ENCODE measurements around the gene SUPT3H. TPM values are rescaled to one million over a fixed set of nuclear protein-coding genes. Genes with fewer than 3 reads are reported as not detected.

SUPT3H gene
- total RNA-seq, 1 donor from 2014 or later: 9.9 TPM

- Histone ChIP-seq H3K27me3 (ENCODE audit: control insufficient read depth in 3 of 3, insufficient read depth in 3 of 3, low read length in 3 of 3) (no peaks in the 10 kb centered on the region), H3K9me3 (ENCODE audit: control insufficient read depth in 3 of 3, low read length in 3 of 3) (peaks cover 0 to 6% (median 2%) of the 10 kb centered on the region in 3 donors), H3K9ac (ENCODE audit: low read depth in 1 of 3, low read length in 3 of 3) (no peak overlapping the region), H3K4me1 (ENCODE audit: control insufficient read depth in 3 of 3, insufficient read depth in 3 of 3, low read length in 3 of 3) (no peaks in the 10 kb centered on the region), H3K36me3 (ENCODE audit: control insufficient read depth in 3 of 3, insufficient read depth in 3 of 3, low read length in 3 of 3) (no peaks in the 10 kb centered on the region), H3K27ac (ENCODE audit: low read depth, low read length) (no peak overlapping the region), H3K4me3 (ENCODE audit: low read length in 3 of 3) (no peak overlapping the region)
Measured at GRCh38 chr6:44943541-44943940, 434.2 kb downstream of the SUPT3H start.

GRCh38 chr6:44942798-44943197 lies 434.9 kb downstream of the SUPT3H start:
- Histone ChIP-seq H3K9ac (ENCODE audit: low read depth in 1 of 3, low read length in 3 of 3) (no peak overlapping the region), H3K27me3 (ENCODE audit: control insufficient read depth in 3 of 3, insufficient read depth in 3 of 3, low read length in 3 of 3) (no peaks in the 10 kb centered on the region), H3K36me3 (ENCODE audit: control insufficient read depth in 3 of 3, insufficient read depth in 3 of 3, low read length in 3 of 3) (no peaks in the 10 kb centered on the region), H3K4me3 (ENCODE audit: low read length in 3 of 3) (no peak overlapping the region), H3K27ac (ENCODE audit: low read depth, low read length) (no peak overlapping the region), H3K4me1 (ENCODE audit: control insufficient read depth in 3 of 3, insufficient read depth in 3 of 3, low read length in 3 of 3) (no peaks in the 10 kb centered on the region), H3K9me3 (ENCODE audit: control insufficient read depth in 3 of 3, low read length in 3 of 3) (peaks cover 0 to 6% (median 2%) of the 10 kb centered on the region in 3 donors)

- no peak overlapping the region for H3K27ac ChIP-seq (ENCODE audit: low read depth, low read length)
- H3K9me3 ChIP-seq (ENCODE audit: control insufficient read depth in 3 of 3, low read length in 3 of 3): peaks cover 0 to 6% (median 2%) of the 10 kb centered on the region in 3 donors
- no peak overlapping the region for H3K4me3 ChIP-seq (ENCODE audit: low read length in 3 of 3)
- no peak overlapping the region for H3K9ac ChIP-seq (ENCODE audit: low read depth in 1 of 3, low read length in 3 of 3)
- H3K4me1 ChIP-seq (ENCODE audit: control insufficient read depth in 3 of 3, insufficient read depth in 3 of 3, low read length in 3 of 3): no peaks in the 10 kb centered on the region
- H3K27me3 ChIP-seq (ENCODE audit: control insufficient read depth in 3 of 3, insufficient read depth in 3 of 3, low read length in 3 of 3): no peaks in the 10 kb centered on the region
- no peaks in the 10 kb centered on the region for H3K36me3 ChIP-seq (ENCODE audit: control insufficient read depth in 3 of 3, insufficient read depth in 3 of 3, low read length in 3 of 3)
Measured at GRCh38 chr6:44942201-44942600, 435.5 kb downstream of the SUPT3H start.

GRCh38 chr6:44940367-44940766 lies 437.4 kb downstream of the SUPT3H start:
- no peaks in the 10 kb centered on the region for H3K36me3 ChIP-seq (ENCODE audit: control insufficient read depth in 3 of 3, insufficient read depth in 3 of 3, low read length in 3 of 3)
- no peak overlapping the region for H3K9ac ChIP-seq (ENCODE audit: low read depth in 1 of 3, low read length in 3 of 3)
- H3K9me3 ChIP-seq (ENCODE audit: control insufficient read depth in 3 of 3, low read length in 3 of 3): no peaks in the 10 kb centered on the region
- H3K4me1 ChIP-seq (ENCODE audit: control insufficient read depth in 3 of 3, insufficient read depth in 3 of 3, low read length in 3 of 3): no peaks in the 10 kb centered on the region
- no peaks in the 10 kb centered on the region for H3K27me3 ChIP-seq (ENCODE audit: control insufficient read depth in 3 of 3, insufficient read depth in 3 of 3, low read length in 3 of 3)
- no peak overlapping the region for H3K27ac ChIP-seq (ENCODE audit: low read depth, low read length)
- no peak overlapping the region for H3K4me3 ChIP-seq (ENCODE audit: low read length in 3 of 3)

GRCh38 chr6:44935693-44936300 lies 441.9 kb downstream of the SUPT3H start:
- no peaks in the 10 kb centered on the region for H3K27me3 ChIP-seq (ENCODE audit: control insufficient read depth in 3 of 3, insufficient read depth in 3 of 3, low read length in 3 of 3)
- H3K36me3 ChIP-seq (ENCODE audit: control insufficient read depth in 3 of 3, insufficient read depth in 3 of 3, low read length in 3 of 3): no peaks in the 10 kb centered on the region
- H3K4me3 ChIP-seq (ENCODE audit: low read length in 3 of 3): no peak overlapping the region

GRCh38 chr6:44933108-44933507 lies 444.6 kb downstream of the SUPT3H start:
- H3K9ac ChIP-seq (ENCODE audit: low read depth in 1 of 3, low read length in 3 of 3): no peak overlapping the region
- H3K27me3 ChIP-seq (ENCODE audit: control insufficient read depth in 3 of 3, insufficient read depth in 3 of 3, low read length in 3 of 3): no peaks in the 10 kb centered on the region
- no peak overlapping the region for H3K27ac ChIP-seq (ENCODE audit: low read depth, low read length)
- H3K9me3 ChIP-seq (ENCODE audit: control insufficient read depth in 3 of 3, low read length in 3 of 3): no peaks in the 10 kb centered on the region
- no peaks in the 10 kb centered on the region for H3K4me1 ChIP-seq (ENCODE audit: control insufficient read depth in 3 of 3, insufficient read depth in 3 of 3, low read length in 3 of 3)
- H3K36me3 ChIP-seq (ENCODE audit: control insufficient read depth in 3 of 3, insufficient read depth in 3 of 3, low read length in 3 of 3): no peaks in the 10 kb centered on the region
- H3K4me3 ChIP-seq (ENCODE audit: low read length in 3 of 3): no peak overlapping the region

More at GRCh38 chr6:44935693-44936300, 441.9 kb downstream of the SUPT3H start:
- no peaks in the 10 kb centered on the region for H3K9me3 ChIP-seq (ENCODE audit: control insufficient read depth in 3 of 3, low read length in 3 of 3)
- H3K4me1 ChIP-seq (ENCODE audit: control insufficient read depth in 3 of 3, insufficient read depth in 3 of 3, low read length in 3 of 3): no peaks in the 10 kb centered on the region
- H3K27ac ChIP-seq (ENCODE audit: low read depth, low read length): no peak overlapping the region
- no peak overlapping the region for H3K9ac ChIP-seq (ENCODE audit: low read depth in 1 of 3, low read length in 3 of 3)

GRCh38 chr6:44932651-44933091 lies 445.1 kb downstream of the SUPT3H start:
- no peak overlapping the region for H3K27ac ChIP-seq (ENCODE audit: low read depth, low read length)
- H3K4me3 ChIP-seq (ENCODE audit: low read length in 3 of 3): no peak overlapping the region
- no peaks in the 10 kb centered on the region for H3K27me3 ChIP-seq (ENCODE audit: control insufficient read depth in 3 of 3, insufficient read depth in 3 of 3, low read length in 3 of 3)
- no peaks in the 10 kb centered on the region for H3K36me3 ChIP-seq (ENCODE audit: control insufficient read depth in 3 of 3, insufficient read depth in 3 of 3, low read length in 3 of 3)
- H3K4me1 ChIP-seq (ENCODE audit: control insufficient read depth in 3 of 3, insufficient read depth in 3 of 3, low read length in 3 of 3): no peaks in the 10 kb centered on the region
- no peak overlapping the region for H3K9ac ChIP-seq (ENCODE audit: low read depth in 1 of 3, low read length in 3 of 3)
- H3K9me3 ChIP-seq (ENCODE audit: control insufficient read depth in 3 of 3, low read length in 3 of 3): no peaks in the 10 kb centered on the region

- H3K27ac ChIP-seq (ENCODE audit: low read depth, low read length): no peak overlapping the region
- no peak overlapping the region for H3K4me3 ChIP-seq (ENCODE audit: low read length in 3 of 3)
- no peaks in the 10 kb centered on the region for H3K36me3 ChIP-seq (ENCODE audit: control insufficient read depth in 3 of 3, insufficient read depth in 3 of 3, low read length in 3 of 3)
- no peaks in the 10 kb centered on the region for H3K27me3 ChIP-seq (ENCODE audit: control insufficient read depth in 3 of 3, insufficient read depth in 3 of 3, low read length in 3 of 3)
- H3K9me3 ChIP-seq (ENCODE audit: control insufficient read depth in 3 of 3, low read length in 3 of 3): no peaks in the 10 kb centered on the region
- no peaks in the 10 kb centered on the region for H3K4me1 ChIP-seq (ENCODE audit: control insufficient read depth in 3 of 3, insufficient read depth in 3 of 3, low read length in 3 of 3)
- H3K9ac ChIP-seq (ENCODE audit: low read depth in 1 of 3, low read length in 3 of 3): no peak overlapping the region
Measured at GRCh38 chr6:44931385-44931784, 446.3 kb downstream of the SUPT3H start.

- no peak overlapping the region for H3K9ac ChIP-seq (ENCODE audit: low read depth in 1 of 3, low read length in 3 of 3)
- no peak overlapping the region for H3K27ac ChIP-seq (ENCODE audit: low read depth, low read length)
- H3K4me1 ChIP-seq (ENCODE audit: control insufficient read depth in 3 of 3, insufficient read depth in 3 of 3, low read length in 3 of 3): no peaks in the 10 kb centered on the region
- H3K4me3 ChIP-seq (ENCODE audit: low read length in 3 of 3): no peak overlapping the region
- H3K9me3 ChIP-seq (ENCODE audit: control insufficient read depth in 3 of 3, low read length in 3 of 3): no peaks in the 10 kb centered on the region
- no peaks in the 10 kb centered on the region for H3K36me3 ChIP-seq (ENCODE audit: control insufficient read depth in 3 of 3, insufficient read depth in 3 of 3, low read length in 3 of 3)
- H3K27me3 ChIP-seq (ENCODE audit: control insufficient read depth in 3 of 3, insufficient read depth in 3 of 3, low read length in 3 of 3): no peaks in the 10 kb centered on the region
Measured at GRCh38 chr6:44926556-44926955, 451.2 kb downstream of the SUPT3H start.

GRCh38 chr6:44925100-44925739 lies 452.5 kb downstream of the SUPT3H start:
- Histone ChIP-seq H3K4me1 (ENCODE audit: control insufficient read depth in 3 of 3, insufficient read depth in 3 of 3, low read length in 3 of 3) (no peaks in the 10 kb centered on the region), H3K4me3 (ENCODE audit: low read length in 3 of 3) (no peak overlapping the region), H3K36me3 (ENCODE audit: control insufficient read depth in 3 of 3, insufficient read depth in 3 of 3, low read length in 3 of 3) (no peaks in the 10 kb centered on the region), H3K27me3 (ENCODE audit: control insufficient read depth in 3 of 3, insufficient read depth in 3 of 3, low read length in 3 of 3) (no peaks in the 10 kb centered on the region), H3K27ac (ENCODE audit: low read depth, low read length) (no peak overlapping the region), H3K9ac (ENCODE audit: low read depth in 1 of 3, low read length in 3 of 3) (no peak overlapping the region), H3K9me3 (ENCODE audit: control insufficient read depth in 3 of 3, low read length in 3 of 3) (no peaks in the 10 kb centered on the region)

Data from skeletal muscle tissue (tissue), 4 donors.